GM12878 (cell line): ENCODE data around the gene PTGDR2. TPM values are rescaled to one million over a fixed set of nuclear protein-coding genes. Genes with fewer than 3 reads are reported as not detected.

Experiments used
- ATAC-seq: fragments of 200-7000 bp; cut with Tn5 transposase; 3 replicates; pipeline ENCODE4 v1.9.1; 2020; ENCODE audit warnings: mild to moderate bottlenecking, moderate library complexity
- BruUV-seq: library from RNA; stranded (reverse); fragments of 400-500 nt; replicated peaks from 2 replicates; lab custom pipeline; 2021; lab: Mats Ljungman, UMichigan
- CTCF ChIA-PET: fragments of 300-600 bp; sonication (Branson Sonifier 250); formaldehyde crosslinking; extraction: SDS; loops from one replicate; lab custom pipeline; 2021; ENCODE audit warnings: inconsistent platforms; lab: Yijun Ruan, JAX
- POLR2A ChIA-PET: fragments of 350-600 bp; formaldehyde crosslinking; extraction: SDS; loops from one replicate; lab custom pipeline; 2021; ENCODE audit warnings: inconsistent platforms; lab: Charles Lee
- RAD21 ChIA-PET: fragments of 300-600 bp; sonication (Branson Sonifier 250); formaldehyde crosslinking; loops from one replicate; lab custom pipeline; 2023; ENCODE audit warnings: antibody characterized with exemption; ENCODE audit not compliant: unreplicated experiment; lab: Charles Lee
- SMC1A ChIA-PET: fragments of 300-600 bp; sonication (Branson Sonifier 250); formaldehyde crosslinking; loops from one replicate; lab custom pipeline; 2023; ENCODE audit not compliant: unreplicated experiment, uncharacterized antibody; lab: Charles Lee
- DNase-seq: peaks from one replicate; pipeline ENCODE4 v3.0.0-alpha.2; 2011; ENCODE audit warnings: low read depth, low spot score
- FAIRE-seq: peaks from 3 replicates; lab custom pipeline; 2011; peaks lifted over from hg19 to GRCh38; lab: Jason Lieb, UNC
- H2AFZ ChIP-seq: 2 replicates; pipeline ENCODE4 v1.6.0; 2011; ENCODE audit warnings: low read depth, low read length, control low read depth; ENCODE audit not compliant: control insufficient read depth
- H3K27ac ChIP-seq: 2 replicates; pipeline ENCODE4 v1.5.1; 2011; ENCODE audit warnings: control low read depth; ENCODE audit not compliant: control insufficient read depth, insufficient read depth
- H3K27me3 ChIP-seq, 2 experiments: replicated peaks in 1 of 2; 2 replicates each; pipeline versions ENCODE4 v1.6.0 to v1.6.1; 2011; ENCODE audit warnings: low read length in 1 of 2; ENCODE audit not compliant: control insufficient read depth in 2 of 2, insufficient read depth in 2 of 2
- H3K36me3 ChIP-seq, 2 experiments: 2 replicates each; pipeline ENCODE4 v1.5.1; 2011; ENCODE audit warnings: low read length in 1 of 2; ENCODE audit not compliant: control insufficient read depth in 2 of 2, insufficient read depth in 2 of 2
- H3K4me1 ChIP-seq: 2 replicates; pipeline ENCODE4 v1.6.1; 2011; ENCODE audit warnings: mild to moderate bottlenecking, low read length, moderate library complexity, mixed read lengths; ENCODE audit not compliant: control insufficient read depth, insufficient read depth
- H3K4me2 ChIP-seq: 2 replicates; pipeline ENCODE4 v1.6.0; 2011; ENCODE audit warnings: control low read depth; ENCODE audit not compliant: control insufficient read depth, insufficient read depth
- H3K4me3 ChIP-seq: fragments of 200-600 bp; sonication (generic); 2 replicates; pipeline ENCODE4 v1.5.1; 2016
- H3K79me2 ChIP-seq: 2 replicates; pipeline ENCODE4 v1.6.0; 2011; ENCODE audit warnings: low read length; ENCODE audit not compliant: control insufficient read depth, insufficient read depth
- H3K9ac ChIP-seq: 2 replicates; pipeline ENCODE4 v1.8.0; 2011; ENCODE audit warnings: low read length, control low read depth, mixed read lengths; ENCODE audit not compliant: control insufficient read depth, insufficient read depth
- H3K9me3 ChIP-seq: replicated peaks from 3 replicates; pipeline ENCODE4 v1.5.1; 2011; ENCODE audit warnings: mild to moderate bottlenecking, low read length; ENCODE audit not compliant: control insufficient read depth, insufficient read depth
- H4K20me1 ChIP-seq: 2 replicates; pipeline ENCODE4 v1.6.0; 2011; ENCODE audit not compliant: control insufficient read depth, insufficient read depth
- BACH1 ChIP-seq: fragments of 450-650 bp; IDR thresholded peaks from 2 replicates; pipeline ENCODE4 v1.6.1; 2017; ENCODE audit warnings: mild to moderate bottlenecking, borderline replicate concordance
- BHLHE40 ChIP-seq, 2 experiments: fragments of 450-650 bp in 1 of 2; IDR thresholded peaks; 2 replicates each; pipeline ENCODE4 v1.6.1; 2011 to 2017; ENCODE audit warnings: low read depth in 2 of 2, borderline replicate concordance in 1 of 2, improper control_type of control experiment in 1 of 2, low read length in 1 of 2, mild to moderate bottlenecking in 1 of 2
- RAD51 ChIP-seq: fragments of 450-650 bp; IDR thresholded peaks from 2 replicates; pipeline ENCODE4 v1.6.1; 2016; ENCODE audit warnings: moderate library complexity, mild to moderate bottlenecking, inconsistent platforms
- WGBS: methylation state at CpG from one replicate; pipeline ENCODE4 v1.1.6; 2016; ENCODE audit warnings: low lambda C conversion rate; ENCODE audit not compliant: insufficient replicate concordance, insufficient coverage; ENCODE audit errors: missing lambda C conversion rate; 5-methylcytosine and 5-hydroxymethylcytosine counted together
- in situ Hi-C: fragments of 300-500 bp; cut with MboI; formaldehyde crosslinking; loops from 9 replicates; pipeline ENCODE4 v1.14.3; 2018; ENCODE audit warnings: mixed read lengths
- intact Hi-C: fragments of 100-400 bp; cut with micrococcal nuclease; formaldehyde crosslinking; loops from one replicate; pipeline ENCODE4 v1.14.2; 2022; ENCODE audit not compliant: unreplicated experiment
- polyA plus RNA-seq, 11 experiments: library from polyadenylated mRNA; depleted of rRNA in 4 of 11; unstranded in 6 of 11; stranded (reverse) in 5 of 11; fragments of >200 nt; fragmentation: Nextera tagmentation in 4 of 11; fragmentation: Illumina TruSeq in 1 of 11; extraction: Ambion mirVana in 4 of 11; extraction: Trizol in 1 of 11; gene quantifications; 1 replicate in 1 of 11; 2 replicates in 10 of 11; pipeline versions ENCODE4 v1.2.1 to v1.2.3, GENCODE V29; 2011 to 2016; ENCODE audit warnings: inconsistent platforms in 2 of 11, missing spikeins in 2 of 11, low read depth in 1 of 11
- total RNA-seq, 4 experiments: library from RNA; depleted of rRNA in 3 of 4; stranded (reverse); fragments of >200 nt in 3 of 4; fragmentation: Illumina TruSeq in 1 of 4; extraction: Trizol in 1 of 4; gene quantifications; 2 replicates each; pipeline versions ENCODE4 v1.2.1 to v1.2.3, GENCODE V29; 2013 to 2021
- TF ChIP-seq, protein P1 (sequence below): fragments of 450-650 bp; formaldehyde crosslinking; IDR thresholded peaks from 2 replicates; pipeline ENCODE4 v1.4.0; 2020; ENCODE audit warnings: mild to moderate bottlenecking, moderate library complexity
- TF ChIP-seq, protein P2 (sequence below): IDR thresholded peaks from 2 replicates; pipeline ENCODE4 v1.6.1; 2011; ENCODE audit warnings: borderline replicate concordance, low read depth, mild to moderate bottlenecking, moderate library complexity, mixed read lengths, low read length; ENCODE audit not compliant: insufficient read depth; ENCODE audit errors: extremely low read length

PTGDR2 gene
- total and polyA plus RNA-seq, 10 of the 15 experiments (the other 5 are each of a cell fraction or from before 2014, with no cell fraction given), result 0.01 to 0.28 (median 0.15) TPM; not detected in 6

DNA sequence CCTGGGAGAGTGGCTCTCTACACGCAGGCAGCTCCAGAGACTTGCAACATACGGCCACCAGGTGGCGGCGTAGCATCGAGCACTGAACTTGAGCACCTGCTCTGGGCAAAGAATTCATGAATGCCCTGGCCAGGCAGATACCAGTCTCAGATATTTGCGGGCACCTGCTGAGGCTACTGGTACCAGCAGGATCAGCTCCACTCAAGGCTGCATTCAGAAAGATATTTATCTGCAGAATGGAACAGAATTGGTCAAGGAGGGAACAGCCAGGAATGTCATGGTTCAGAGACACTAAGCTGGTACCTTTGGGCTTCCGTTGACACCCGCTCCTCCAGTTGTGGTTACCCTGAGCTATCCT is 24.6 kb downstream of the PTGDR2 start (continued):
- no peak for TF ChIP-seq BACH1

DNA sequence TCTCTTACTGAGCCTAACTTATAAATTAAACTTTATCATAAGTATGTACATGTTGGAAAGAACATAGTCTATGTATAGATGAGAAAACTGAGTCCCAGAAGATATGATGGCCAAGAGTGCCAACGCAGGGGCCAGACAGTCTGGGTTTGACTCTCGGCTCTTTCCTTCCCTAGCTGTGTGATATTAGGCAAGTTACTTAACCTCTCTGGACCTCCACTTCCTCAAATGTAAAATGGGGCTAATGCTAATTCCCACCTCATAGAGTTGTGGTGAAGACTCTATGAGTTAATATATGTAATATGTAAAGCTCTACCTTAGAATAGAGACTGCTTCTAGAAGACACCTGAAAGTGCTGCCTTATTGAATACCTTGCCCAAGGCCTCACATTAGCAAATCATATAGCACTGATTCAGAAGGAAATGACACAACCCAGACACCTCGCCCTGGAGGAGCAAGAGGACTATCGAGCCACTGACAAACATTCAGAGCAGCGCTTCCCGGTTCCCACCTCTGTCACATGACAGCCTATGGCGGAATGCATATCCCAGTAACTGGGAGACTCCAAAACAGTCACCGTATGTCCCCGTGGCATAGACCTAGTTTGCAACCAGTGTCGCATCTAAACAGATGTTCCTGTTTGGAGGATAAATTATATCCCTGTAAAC is 25.1 kb downstream of the PTGDR2 start:
- ATAC-seq (peak; percentile 32), DNase-seq (no peak), FAIRE-seq (no peak)
- H4K20me1 ChIP-seq, result no peaks in the 10 kb centered on the region
- TF ChIP-seq, protein P1, sequence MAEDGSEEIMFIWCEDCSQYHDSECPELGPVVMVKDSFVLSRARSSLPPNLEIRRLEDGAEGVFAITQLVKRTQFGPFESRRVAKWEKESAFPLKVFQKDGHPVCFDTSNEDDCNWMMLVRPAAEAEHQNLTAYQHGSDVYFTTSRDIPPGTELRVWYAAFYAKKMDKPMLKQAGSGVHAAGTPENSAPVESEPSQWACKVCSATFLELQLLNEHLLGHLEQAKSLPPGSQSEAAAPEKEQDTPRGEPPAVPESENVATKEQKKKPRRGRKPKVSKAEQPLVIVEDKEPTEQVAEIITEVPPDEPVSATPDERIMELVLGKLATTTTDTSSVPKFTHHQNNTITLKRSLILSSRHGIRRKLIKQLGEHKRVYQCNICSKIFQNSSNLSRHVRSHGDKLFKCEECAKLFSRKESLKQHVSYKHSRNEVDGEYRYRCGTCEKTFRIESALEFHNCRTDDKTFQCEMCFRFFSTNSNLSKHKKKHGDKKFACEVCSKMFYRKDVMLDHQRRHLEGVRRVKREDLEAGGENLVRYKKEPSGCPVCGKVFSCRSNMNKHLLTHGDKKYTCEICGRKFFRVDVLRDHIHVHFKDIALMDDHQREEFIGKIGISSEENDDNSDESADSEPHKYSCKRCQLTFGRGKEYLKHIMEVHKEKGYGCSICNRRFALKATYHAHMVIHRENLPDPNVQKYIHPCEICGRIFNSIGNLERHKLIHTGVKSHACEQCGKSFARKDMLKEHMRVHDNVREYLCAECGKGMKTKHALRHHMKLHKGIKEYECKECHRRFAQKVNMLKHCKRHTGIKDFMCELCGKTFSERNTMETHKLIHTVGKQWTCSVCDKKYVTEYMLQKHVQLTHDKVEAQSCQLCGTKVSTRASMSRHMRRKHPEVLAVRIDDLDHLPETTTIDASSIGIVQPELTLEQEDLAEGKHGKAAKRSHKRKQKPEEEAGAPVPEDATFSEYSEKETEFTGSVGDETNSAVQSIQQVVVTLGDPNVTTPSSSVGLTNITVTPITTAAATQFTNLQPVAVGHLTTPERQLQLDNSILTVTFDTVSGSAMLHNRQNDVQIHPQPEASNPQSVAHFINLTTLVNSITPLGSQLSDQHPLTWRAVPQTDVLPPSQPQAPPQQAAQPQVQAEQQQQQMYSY, result no peak
- TF ChIP-seq RAD51, result peak; percentile 65
- TF ChIP-seq BHLHE40 (IDR thresholded peaks at IDR 0.05; ENCODE audit: borderline replicate concordance in 1 of 2, low read depth in 2 of 2, low read length in 1 of 2), result 0 out of 4 replicates have a peak, but pooled peaks of 1 of the 2 experiments have one; percentile 22
- TF ChIP-seq, protein P2, sequence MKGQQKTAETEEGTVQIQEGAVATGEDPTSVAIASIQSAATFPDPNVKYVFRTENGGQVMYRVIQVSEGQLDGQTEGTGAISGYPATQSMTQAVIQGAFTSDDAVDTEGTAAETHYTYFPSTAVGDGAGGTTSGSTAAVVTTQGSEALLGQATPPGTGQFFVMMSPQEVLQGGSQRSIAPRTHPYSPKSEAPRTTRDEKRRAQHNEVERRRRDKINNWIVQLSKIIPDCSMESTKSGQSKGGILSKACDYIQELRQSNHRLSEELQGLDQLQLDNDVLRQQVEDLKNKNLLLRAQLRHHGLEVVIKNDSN, result peak; percentile 14
- no peak overlapping the region for H3K9ac ChIP-seq
- SMC1A ChIA-PET, result interaction anchor here (0.9 to 5.8 kb wide), 22 partner anchors 8 to 563 kb away, joined by 3 to 57 read pairs (median 6); partner anchors contain the start of genes CD6 and TMEM109
- intact Hi-C loops, result loop anchor here (1.0 to 2.0 kb wide), 5 partner anchors 56 to 357 kb away; no protein-coding TSS in a partner anchor
- BruUV-seq, result no TSS peak
- CTCF ChIA-PET, result interaction anchor here (0.6 to 7.8 kb wide), 51 partner anchors 9 to 555 kb away, joined by 3 to 135 read pairs (median 6); partner anchors contain the start of genes CCDC86, CD6, MS4A15 and PRPF19
- peak overlapping the region; percentile 60 for H2AFZ ChIP-seq
- no peak overlapping the region for H3K4me2 ChIP-seq
- POLR2A ChIA-PET, result interaction anchor here (0.7 kb wide), 1 partner anchor 423 kb away, joined by 3 read pairs; no protein-coding TSS in a partner anchor
- no peaks in the 10 kb centered on the region for H3K36me3 ChIP-seq
- H3K4me3 ChIP-seq, result no peak overlapping the region
- no peaks in the 10 kb centered on the region; the same call in 1 of the 2 replicates for H3K4me1 ChIP-seq
- RAD21 ChIA-PET, result interaction anchor here (0.6 to 4.1 kb wide), 31 partner anchors 9 to 629 kb away, joined by 3 to 46 read pairs (median 5); partner anchors contain the start of genes PRPF19 and TMEM109
- in situ Hi-C loops, result no loop called here
- WGBS, result 36% methylated on average over 10 of the region's 10 CpGs
- H3K9me3 ChIP-seq, result no peaks in the 10 kb centered on the region
- H3K27ac ChIP-seq, result no peak overlapping the region
- no peaks in the 10 kb centered on the region; a peak in 2 of 4 replicates for H3K27me3 ChIP-seq
- H3K79me2 ChIP-seq, result no peaks in the 10 kb centered on the region
